Cardiac septum (tissue), 1 donor: ENCODE data around the gene GPR84. TPM values are rescaled to one million over a fixed set of nuclear protein-coding genes. Genes with fewer than 3 reads are reported as not detected.

Source experiments
- DNase-seq: peaks from one replicate; pipeline ENCODE4 v3.0.0-alpha.2; 2020; ENCODE audit warnings: low spot score
- intact Hi-C: fragments of 100-400 bp; cut with DNase I; formaldehyde crosslinking; loops from one replicate; pipeline ENCODE4 v1.14.0; 2022
- total RNA-seq: library from RNA; stranded (reverse); fragmentation: NEBNext Ultra II Directional; extraction: Animal tissue kit (Norgen Biotek cat#: 25700); gene quantifications from one replicate; pipeline ENCODE4 v1.2.1, GENCODE V29; 2021
- donor health status: DM: no; HTN: no; CAD: no.

GPR84 gene
- total RNA-seq, 1 donor from 2014 or later: 0.22 TPM

- no peak for DNase-seq
- intact Hi-C loops: no loop called here
Observed at GRCh38 chr12:54393207-54393609, 28.9 kb upstream of the GPR84 start.

- intact Hi-C loops: no loop called here
- DNase-seq: no peak
Observed at GRCh38 chr12:54392485-54393206, 28.4 kb upstream of the GPR84 start.

DNA sequence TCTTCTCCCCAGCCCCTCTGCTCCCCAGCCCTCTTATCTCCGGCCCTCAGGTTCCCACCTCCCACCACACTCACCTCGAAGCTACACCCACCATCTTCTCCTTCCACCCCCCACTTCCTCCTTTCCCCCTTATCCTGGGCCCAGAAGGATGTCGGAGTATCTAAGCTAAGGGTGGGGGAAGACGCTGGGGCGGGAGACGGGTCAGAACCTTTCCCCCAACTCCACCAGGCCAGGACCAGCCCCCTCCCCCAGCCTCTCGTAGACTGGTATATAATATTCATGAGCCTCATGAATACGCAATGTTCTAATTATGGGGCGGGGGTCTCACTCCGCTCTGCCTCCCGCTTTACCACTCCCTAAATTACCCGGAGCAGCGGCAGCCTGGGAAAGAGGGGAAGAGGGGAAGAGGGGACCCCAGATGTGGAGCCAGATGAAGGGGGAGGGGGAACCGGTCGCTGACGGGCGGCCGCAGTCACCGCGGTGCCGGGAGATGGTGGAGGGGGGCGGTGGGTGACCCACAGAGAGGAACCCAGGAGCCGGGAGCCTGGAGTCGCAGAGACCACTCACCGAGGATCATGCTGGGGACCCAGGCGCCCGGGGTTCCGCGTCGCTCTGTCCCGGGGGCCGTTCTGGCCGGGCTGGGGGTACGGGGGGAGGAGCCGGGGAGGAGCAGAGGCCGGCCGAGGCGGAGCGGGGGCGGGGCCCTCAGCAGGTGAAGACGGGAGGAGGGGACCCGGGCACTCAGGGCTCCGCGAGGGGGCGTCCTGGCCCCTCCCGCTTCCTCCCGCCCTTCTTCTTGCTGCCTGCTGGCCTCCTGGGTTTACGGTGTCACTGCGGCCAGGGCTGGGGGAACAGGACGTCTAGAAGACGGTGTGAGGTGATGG is 26.6 kb upstream of the GPR84 start:
- DNase-seq: no peak
- intact Hi-C loops: no loop called here

DNA sequence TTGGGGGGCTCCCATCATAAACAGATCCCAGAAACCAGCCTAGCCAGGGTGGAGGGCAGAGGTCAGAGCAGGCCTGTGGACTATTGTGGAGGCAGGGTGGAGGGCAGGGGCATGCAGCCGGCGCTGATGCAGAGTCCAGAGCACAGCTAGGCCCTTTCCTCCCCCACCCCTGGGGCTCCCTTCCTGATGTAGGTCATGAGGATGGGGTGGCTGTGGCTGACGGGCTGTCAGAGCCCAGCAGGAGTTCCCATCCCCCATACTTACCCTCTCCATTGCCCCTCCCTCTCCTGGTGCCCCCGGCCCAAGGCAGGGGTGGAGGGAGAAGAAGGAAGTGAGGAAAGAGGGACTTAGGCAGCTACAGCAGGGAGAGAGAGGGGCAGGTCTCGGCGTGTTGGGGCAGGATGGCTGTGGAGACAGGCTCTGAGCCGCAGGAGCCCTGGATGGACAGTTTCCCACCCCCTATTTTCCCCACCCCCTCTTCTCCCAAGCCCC is 25.9 kb upstream of the GPR84 start:
- intact Hi-C loops: no loop called here
- DNase-seq: no peak

DNA sequence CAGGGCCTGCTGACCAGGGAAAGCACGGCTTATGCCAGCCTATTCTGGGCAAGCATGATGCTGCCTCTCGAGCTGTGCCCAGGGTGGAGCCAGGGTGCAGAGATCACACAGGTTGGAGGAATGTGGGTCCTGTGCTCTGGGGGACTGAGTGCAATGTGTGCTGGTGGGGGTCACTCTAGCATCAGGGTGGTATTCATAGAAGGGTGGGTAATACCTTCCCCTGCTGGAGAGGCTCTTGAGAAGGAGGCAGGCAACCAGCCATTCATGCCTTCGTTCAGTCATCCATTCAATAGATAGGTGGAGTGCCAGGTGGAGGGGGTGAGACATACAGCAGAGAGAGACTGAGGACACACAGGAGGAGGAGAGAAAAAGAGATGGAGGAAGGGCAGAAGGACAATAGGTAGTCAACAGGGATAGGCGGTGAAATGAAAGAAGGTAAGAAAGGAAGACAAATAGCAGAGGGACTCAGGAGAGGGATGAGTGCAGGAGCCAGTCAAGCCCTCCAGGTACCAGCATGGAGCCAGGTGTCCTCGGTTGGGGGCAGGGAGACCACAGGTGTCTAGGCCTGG is 25.4 kb upstream of the GPR84 start:
- DNase-seq: no peak
- intact Hi-C loops: no loop called here

DNA sequence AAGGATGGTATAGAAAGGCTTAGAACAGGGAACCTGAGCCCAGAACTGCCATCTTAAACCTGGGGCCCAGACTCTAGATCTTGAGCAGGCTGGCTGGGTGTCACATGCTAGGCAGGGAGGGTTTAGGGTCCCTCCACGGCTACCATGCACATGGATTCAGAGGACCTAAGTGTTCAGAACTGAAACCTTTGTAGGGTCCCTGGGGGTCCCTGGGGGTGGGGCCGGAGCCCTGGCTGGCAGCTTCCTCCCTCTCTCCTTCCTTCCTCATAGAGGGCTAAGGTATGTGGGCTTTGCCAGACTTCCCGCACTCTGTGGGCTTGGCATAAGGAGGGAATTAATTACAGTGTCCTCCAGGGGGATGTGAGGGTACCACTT is 24.8 kb upstream of the GPR84 start:
- intact Hi-C loops: no loop called here
- no peak for DNase-seq

DNA sequence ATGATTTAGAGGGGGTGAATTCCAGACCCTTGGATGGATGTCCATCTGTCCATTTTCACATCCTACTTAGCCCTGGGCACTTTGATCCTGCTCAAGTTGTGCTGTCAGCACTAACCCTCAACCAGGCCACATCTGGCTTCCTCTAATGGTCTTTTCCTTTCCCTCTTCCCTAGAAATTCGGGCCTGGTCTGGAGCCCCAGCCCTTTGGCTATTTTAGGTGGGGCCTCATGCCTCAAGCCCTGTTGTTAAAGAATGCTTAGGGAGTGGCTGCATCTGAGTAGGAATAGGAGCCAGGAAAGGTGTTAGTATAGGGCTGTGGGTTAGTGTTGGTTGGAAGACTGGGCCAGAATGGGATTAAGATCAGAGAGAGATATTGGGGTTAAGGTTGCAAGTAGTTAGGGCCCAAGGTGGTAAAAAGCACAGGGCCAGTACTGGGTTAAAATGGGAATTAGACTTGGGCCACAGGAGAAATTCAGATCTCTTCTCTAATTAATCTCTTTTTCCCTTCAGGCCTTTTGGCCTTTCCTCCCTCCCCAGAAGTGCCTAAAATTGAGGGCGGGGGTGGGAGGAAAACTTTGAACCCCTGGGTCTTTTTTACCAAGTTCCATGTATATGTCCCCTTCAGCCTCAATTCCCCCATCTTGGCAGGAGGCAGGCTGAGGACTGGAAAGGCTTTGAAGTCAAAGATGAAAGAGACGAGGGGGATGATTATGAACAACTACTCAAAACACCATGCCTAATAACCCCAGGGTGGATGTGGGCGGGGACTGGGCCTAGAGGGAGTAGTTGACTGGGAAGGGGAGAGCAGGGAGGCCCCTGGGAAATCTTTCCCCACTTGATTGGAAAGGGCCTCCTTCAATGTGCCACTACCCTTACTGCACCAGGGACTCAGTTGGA is 24.2 kb upstream of the GPR84 start:
- DNase-seq: no peak
- intact Hi-C loops: no loop called here

GRCh38 chr12:54387114-54387467 is 22.8 kb upstream of the GPR84 start:
- intact Hi-C loops: no loop called here
- DNase-seq: no peak

GRCh38 chr12:54386403-54387113 is 22.3 kb upstream of the GPR84 start:
- intact Hi-C loops: no loop called here
- DNase-seq: no peak

DNA sequence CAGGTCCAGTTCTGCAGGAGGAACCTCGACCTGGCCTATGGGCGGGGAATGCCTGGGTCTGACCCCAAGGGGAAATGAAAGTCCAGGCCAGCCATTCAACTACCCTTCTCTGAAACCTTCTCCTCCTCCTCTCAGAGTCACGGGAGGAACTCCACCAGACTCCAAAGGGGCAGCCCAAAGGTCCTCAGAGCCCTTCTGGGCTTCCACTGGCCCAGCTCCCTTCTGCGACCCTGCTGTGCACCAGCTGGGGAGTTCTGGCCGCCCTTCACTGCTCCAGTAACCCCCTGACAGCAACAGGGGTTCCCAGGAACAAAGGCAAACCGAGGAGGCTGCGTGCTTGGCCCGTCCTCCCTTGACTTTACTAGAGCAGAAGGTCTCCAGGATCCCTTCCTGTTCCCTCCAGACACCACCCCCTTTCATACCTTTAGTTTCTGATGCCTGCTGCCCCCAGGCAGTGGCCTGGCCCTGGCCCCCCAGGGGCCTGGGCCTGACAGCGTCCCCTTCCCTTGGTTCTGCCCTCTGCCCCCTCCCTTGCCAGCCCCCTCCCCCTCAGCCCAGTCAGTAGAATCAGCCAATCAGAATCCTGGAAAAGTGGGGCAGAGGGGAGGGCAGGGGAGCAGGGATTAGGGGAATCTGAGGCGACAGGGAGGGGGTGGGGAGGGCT is 21.1 kb upstream of the GPR84 start:
- no peak for DNase-seq
- intact Hi-C loops: no loop called here

GRCh38 chr12:54384591-54385041 is 20.3 kb upstream of the GPR84 start, which contains the start of gene ZNF385A:
Gene ZNF385A (minus strand): TSS chr12:54384733. CDS start chr12:54384514, 219 bp downstream.
- no peak for DNase-seq
- intact Hi-C loops: loop anchor here (1.0 kb wide), 1 partner anchor 13 kb away; no protein-coding TSS in a partner anchor

- no peak for DNase-seq
- intact Hi-C loops: no loop called here
Observed at GRCh38 chr12:54383041-54383609, 18.8 kb upstream of the GPR84 start.

DNA sequence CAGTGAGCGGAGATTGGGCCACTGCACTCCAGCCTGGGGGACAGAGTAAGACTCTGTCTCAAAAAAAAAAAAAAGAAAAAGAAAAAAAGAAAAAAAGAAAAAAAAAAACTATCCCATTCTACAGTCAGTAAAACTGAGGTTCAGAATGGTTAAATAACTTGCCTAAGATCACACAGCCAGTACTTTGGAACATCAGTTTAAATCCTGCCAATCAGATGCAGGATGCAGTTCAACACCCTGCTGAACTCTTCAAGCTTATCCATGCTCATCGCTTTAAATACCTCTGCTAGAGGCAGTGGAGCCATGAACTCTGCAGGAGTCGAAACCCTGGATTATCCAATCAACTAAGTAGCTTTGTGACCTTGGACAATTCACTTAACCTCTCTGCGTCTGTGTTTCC is 16.9 kb upstream of the GPR84 start:
- intact Hi-C loops: no loop called here
- DNase-seq: no peak

DNA sequence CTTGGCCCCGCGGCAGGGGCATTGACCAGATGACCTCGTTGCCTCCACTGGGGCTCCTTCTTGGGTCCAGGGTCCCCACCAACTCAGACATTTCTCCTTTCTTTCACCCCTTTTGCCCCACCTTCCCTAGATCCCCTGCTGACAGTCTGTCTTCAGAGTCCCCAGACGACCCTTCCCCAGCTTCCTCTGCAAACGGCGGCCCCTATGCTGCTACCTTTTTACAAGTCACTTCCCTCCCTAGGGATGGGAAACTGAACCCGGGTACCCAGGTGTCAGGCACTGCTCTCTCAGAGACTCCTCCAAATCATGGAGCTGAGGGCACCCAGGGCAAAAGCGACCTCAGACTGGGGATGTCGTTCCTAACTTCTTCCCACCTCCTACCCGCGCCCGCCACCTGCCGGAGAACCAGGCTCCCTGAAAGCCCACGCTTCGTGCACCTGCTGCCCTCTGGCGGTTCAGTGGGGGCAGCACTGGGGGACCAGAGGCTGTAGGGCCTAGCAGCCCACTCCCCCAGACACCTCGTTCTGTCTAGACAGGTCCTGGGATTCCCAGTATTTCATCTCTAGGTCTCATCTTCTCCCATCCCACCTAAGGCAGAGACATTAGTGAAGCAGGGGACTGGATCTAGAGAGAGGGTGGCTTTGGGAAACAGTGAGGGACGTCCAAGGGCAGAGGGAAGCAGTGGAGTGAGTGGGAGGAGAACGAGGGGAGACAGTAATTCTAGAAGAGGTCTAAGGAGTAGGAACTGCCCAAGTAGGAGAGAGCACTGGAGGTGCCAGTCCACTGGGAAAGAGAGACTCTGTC is 15.3 kb upstream of the GPR84 start:
- DNase-seq: peak; percentile 96
- intact Hi-C loops: no loop called here

DNA sequence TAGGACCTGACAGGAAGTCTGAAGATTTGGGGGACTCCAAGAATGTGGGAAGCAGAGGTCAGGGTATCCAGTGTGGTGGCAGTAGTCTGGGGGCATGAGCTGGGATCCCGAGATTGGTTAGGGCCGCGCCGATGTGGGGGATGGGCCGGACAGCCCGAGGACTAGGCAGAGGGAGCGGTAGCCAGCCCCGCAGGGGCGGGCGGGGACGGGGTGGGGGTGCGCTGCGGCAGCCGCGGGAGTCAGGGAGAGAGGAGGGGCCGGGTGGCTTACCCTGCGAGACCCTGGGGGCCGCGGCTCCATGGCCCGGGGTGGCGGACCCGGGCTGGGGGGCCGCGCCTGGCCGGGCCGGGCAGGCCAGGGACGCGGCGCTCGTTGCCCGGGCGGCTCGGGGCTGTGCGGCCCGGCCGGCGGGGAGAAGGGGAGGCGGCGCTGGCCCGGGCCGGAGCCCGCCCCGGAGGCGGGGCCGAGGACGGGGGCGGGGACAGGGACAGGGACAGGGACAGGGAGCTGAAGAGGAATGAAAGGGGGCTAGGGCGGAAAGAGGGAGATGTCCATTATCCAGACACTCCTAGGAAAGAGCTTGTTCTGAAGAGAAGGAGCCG is 14.6 kb upstream of the GPR84 start:
- intact Hi-C loops: no loop called here
- DNase-seq: no peak

DNA sequence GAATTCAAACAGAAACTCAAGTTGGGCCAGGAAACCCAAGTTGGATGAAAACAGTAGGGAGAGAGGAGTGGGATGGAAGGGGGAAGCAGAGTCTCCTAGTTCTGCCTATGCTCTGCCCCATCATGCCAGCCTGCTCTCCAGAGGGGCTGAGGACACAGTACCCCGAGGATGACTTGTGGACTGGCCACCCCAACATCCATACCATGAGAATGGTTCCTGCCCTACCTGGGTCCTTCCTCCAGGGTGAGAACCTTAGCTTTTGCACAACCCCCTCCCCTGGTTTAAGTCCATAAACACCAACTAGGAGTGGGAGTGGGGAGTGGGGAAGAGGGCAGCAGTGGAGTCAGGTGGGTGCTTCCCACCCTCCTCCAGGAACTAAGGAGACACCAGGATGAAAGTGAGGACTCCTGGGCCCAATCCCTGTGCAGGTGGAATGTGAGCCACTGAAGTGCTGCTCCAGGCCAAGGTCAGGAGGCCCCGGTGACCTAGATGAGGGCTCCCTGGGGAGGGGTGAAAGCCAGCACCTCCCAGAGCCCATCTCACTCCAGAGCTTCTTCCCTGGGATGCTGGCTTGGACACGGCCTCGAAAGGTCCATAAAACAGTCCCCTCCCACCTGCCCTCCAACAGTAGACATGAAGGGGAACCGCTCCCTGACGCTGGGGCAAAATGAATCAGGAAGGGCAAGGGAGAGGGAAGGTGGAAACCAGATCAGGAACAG is 13.7 kb upstream of the GPR84 start:
- intact Hi-C loops: no loop called here
- no peak for DNase-seq
